ENCODE results near the gene CLASP2.

CLASP2 gene

GRCh38 chr3:33729993-33730392 lies 11.9 kb upstream of the CLASP2 start:
- no peak overlapping the region for H3K4me3 ChIP-seq (ENCODE audit: low read depth in 1 of 2, low read length in 2 of 2)
- H3K36me3 ChIP-seq (ENCODE audit: control insufficient read depth in 1 of 2, insufficient read depth in 2 of 2, low read length in 2 of 2), result no peaks in the 10 kb centered on the region
- no peak overlapping the region for H3K27ac ChIP-seq (ENCODE audit: low read depth, low read length)
- no peak overlapping the region for H3K9ac ChIP-seq (ENCODE audit: low read depth in 1 of 2, low read length in 2 of 2)
- H3K9me3 ChIP-seq (ENCODE audit: control insufficient read depth in 1 of 2, low read length in 2 of 2), result peaks cover 0 to 4% of the 10 kb centered on the region in 2 donors
- no peaks in the 10 kb centered on the region for H3K4me1 ChIP-seq (ENCODE audit: control insufficient read depth in 1 of 2, insufficient read depth in 2 of 2, low read length in 2 of 2)
- no peaks in the 10 kb centered on the region for H3K27me3 ChIP-seq (ENCODE audit: control insufficient read depth in 1 of 2, insufficient read depth in 2 of 2, low read length in 2 of 2)

DNA sequence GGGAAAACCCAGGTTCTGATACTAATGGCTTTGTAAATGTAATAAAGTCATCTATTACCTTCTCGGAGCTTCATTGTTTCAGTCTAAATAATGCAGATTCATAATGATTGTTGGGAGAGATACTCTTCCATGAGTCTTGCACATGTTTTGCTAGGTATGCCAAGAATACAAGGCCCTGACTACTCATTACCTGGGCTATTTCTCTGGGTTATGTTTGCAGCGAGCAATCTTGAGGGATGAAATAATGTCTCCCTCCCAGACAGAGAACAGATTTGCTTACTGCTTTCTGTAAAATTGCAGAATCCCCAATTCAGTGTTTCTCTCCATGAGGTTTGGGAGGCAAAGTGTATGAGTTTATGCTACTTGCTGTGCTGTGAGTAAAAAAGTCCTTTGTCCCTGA lies 6.2 kb upstream of the CLASP2 start:
- Histone ChIP-seq H3K4me1 (ENCODE audit: control insufficient read depth in 1 of 2, insufficient read depth in 2 of 2, low read length in 2 of 2) (no peaks in the 10 kb centered on the region), H3K9me3 (ENCODE audit: control insufficient read depth in 1 of 2, low read length in 2 of 2) (no peaks in the 10 kb centered on the region), H3K36me3 (ENCODE audit: control insufficient read depth in 1 of 2, insufficient read depth in 2 of 2, low read length in 2 of 2) (no peaks in the 10 kb centered on the region), H3K27me3 (ENCODE audit: control insufficient read depth in 1 of 2, insufficient read depth in 2 of 2, low read length in 2 of 2) (no peaks in the 10 kb centered on the region), H3K27ac (ENCODE audit: low read depth, low read length) (no peak overlapping the region), H3K4me3 (ENCODE audit: low read depth in 1 of 2, low read length in 2 of 2) (no peak overlapping the region), H3K9ac (ENCODE audit: low read depth in 1 of 2, low read length in 2 of 2) (no peak overlapping the region)

DNA sequence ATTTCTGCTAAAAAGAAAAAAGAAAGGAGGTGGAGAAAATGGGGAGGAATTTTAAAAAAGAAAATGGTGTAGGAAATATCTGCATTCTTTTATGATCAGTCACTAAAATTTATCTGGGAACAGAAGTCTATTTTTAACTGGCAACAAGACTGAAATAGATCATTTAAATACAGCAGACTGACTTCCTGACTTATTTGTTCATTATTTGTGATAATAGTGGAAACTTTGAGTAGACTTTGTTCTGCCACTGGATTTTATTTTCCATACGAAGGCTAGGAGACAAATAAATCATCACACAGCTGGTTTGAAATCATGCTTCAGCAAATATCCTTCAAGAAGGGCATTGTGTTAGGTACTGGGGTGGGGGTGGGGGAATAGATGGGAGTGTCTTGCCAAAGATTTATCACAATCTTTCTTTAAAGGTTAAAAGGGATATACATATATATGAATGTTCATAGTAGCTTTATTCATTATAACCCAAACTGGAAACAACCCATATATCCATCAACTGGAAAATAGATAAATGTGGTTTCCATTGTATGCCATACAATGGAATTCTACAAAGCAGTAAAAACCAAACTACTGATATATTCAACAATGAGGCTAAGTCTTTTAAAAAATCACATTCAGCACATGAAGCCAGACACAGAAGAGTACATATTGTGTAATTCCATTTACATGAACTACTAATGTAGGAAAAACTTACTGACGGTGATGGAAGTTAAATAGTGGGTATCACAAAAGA lies 4.7 kb upstream of the CLASP2 start:
- H3K4me3 ChIP-seq (ENCODE audit: low read depth in 1 of 2, low read length in 2 of 2), result no peak overlapping the region
- no peaks in the 10 kb centered on the region for H3K9me3 ChIP-seq (ENCODE audit: control insufficient read depth in 1 of 2, low read length in 2 of 2)
- H3K27ac ChIP-seq (ENCODE audit: low read depth, low read length), result no peak overlapping the region
- H3K27me3 ChIP-seq (ENCODE audit: control insufficient read depth in 1 of 2, insufficient read depth in 2 of 2, low read length in 2 of 2), result no peaks in the 10 kb centered on the region
- H3K9ac ChIP-seq (ENCODE audit: low read depth in 1 of 2, low read length in 2 of 2), result no peak overlapping the region
- no peaks in the 10 kb centered on the region for H3K36me3 ChIP-seq (ENCODE audit: control insufficient read depth in 1 of 2, insufficient read depth in 2 of 2, low read length in 2 of 2)
- H3K4me1 ChIP-seq (ENCODE audit: control insufficient read depth in 1 of 2, insufficient read depth in 2 of 2, low read length in 2 of 2), result peaks cover 0 to 4% of the 10 kb centered on the region in 2 donors

- peaks cover 0 to 4% of the 10 kb centered on the region in 2 donors for H3K4me1 ChIP-seq (ENCODE audit: control insufficient read depth in 1 of 2, insufficient read depth in 2 of 2, low read length in 2 of 2)
- H3K36me3 ChIP-seq (ENCODE audit: control insufficient read depth in 1 of 2, insufficient read depth in 2 of 2, low read length in 2 of 2), result no peaks in the 10 kb centered on the region
- no peak overlapping the region for H3K4me3 ChIP-seq (ENCODE audit: low read depth in 1 of 2, low read length in 2 of 2)
- no peaks in the 10 kb centered on the region for H3K27me3 ChIP-seq (ENCODE audit: control insufficient read depth in 1 of 2, insufficient read depth in 2 of 2, low read length in 2 of 2)
- no peak overlapping the region for H3K9ac ChIP-seq (ENCODE audit: low read depth in 1 of 2, low read length in 2 of 2)
- no peaks in the 10 kb centered on the region for H3K9me3 ChIP-seq (ENCODE audit: control insufficient read depth in 1 of 2, low read length in 2 of 2)
- H3K27ac ChIP-seq (ENCODE audit: low read depth, low read length), result no peak overlapping the region
Measured at GRCh38 chr3:33722191-33722590, 4.1 kb upstream of the CLASP2 start.

- Histone ChIP-seq H3K36me3 (ENCODE audit: control insufficient read depth in 1 of 2, insufficient read depth in 2 of 2, low read length in 2 of 2) (no peaks in the 10 kb centered on the region), H3K9ac (ENCODE audit: low read depth in 1 of 2, low read length in 2 of 2) (peak overlapping the region; percentile 64 to 76), H3K9me3 (ENCODE audit: control insufficient read depth in 1 of 2, low read length in 2 of 2) (no peaks in the 10 kb centered on the region), H3K4me3 (ENCODE audit: low read depth in 1 of 2, low read length in 2 of 2) (peak overlapping the region; percentile 74 to 90), H3K27me3 (ENCODE audit: control insufficient read depth in 1 of 2, insufficient read depth in 2 of 2, low read length in 2 of 2) (no peaks in the 10 kb centered on the region), H3K27ac (ENCODE audit: low read depth, low read length) (peak overlapping the region; percentile 94), H3K4me1 (ENCODE audit: control insufficient read depth in 1 of 2, insufficient read depth in 2 of 2, low read length in 2 of 2) (peaks cover 5 to 14% of the 10 kb centered on the region in 2 donors)
Measured at GRCh38 chr3:33718595-33718907, 497 bp upstream of the CLASP2 start.

GRCh38 chr3:33717616-33717865 lies 513 bp downstream of the CLASP2 start:
- Histone ChIP-seq H3K4me3 (ENCODE audit: low read depth in 1 of 2, low read length in 2 of 2) (peak overlapping the region; percentile 74 to 90), H3K4me1 (ENCODE audit: control insufficient read depth in 1 of 2, insufficient read depth in 2 of 2, low read length in 2 of 2) (peaks cover 5 to 14% of the 10 kb centered on the region in 2 donors), H3K9ac (ENCODE audit: low read depth in 1 of 2, low read length in 2 of 2) (peak overlapping the region; percentile 64 to 76), H3K36me3 (ENCODE audit: control insufficient read depth in 1 of 2, insufficient read depth in 2 of 2, low read length in 2 of 2) (no peaks in the 10 kb centered on the region), H3K9me3 (ENCODE audit: control insufficient read depth in 1 of 2, low read length in 2 of 2) (no peaks in the 10 kb centered on the region), H3K27ac (ENCODE audit: low read depth, low read length) (peak overlapping the region; percentile 94), H3K27me3 (ENCODE audit: control insufficient read depth in 1 of 2, insufficient read depth in 2 of 2, low read length in 2 of 2) (no peaks in the 10 kb centered on the region)

- Histone ChIP-seq H3K27ac (ENCODE audit: low read depth, low read length) (no peak overlapping the region), H3K4me3 (ENCODE audit: low read depth in 1 of 2, low read length in 2 of 2) (peak overlapping the region; percentile 74 to 90)
Measured at GRCh38 chr3:33716227-33716626, 1.8 kb downstream of the CLASP2 start.

GRCh38 chr3:33711100-33711499 lies 7.0 kb downstream of the CLASP2 start:
- Histone ChIP-seq H3K9me3 (ENCODE audit: control insufficient read depth in 1 of 2, low read length in 2 of 2) (no peaks in the 10 kb centered on the region), H3K9ac (ENCODE audit: low read depth in 1 of 2, low read length in 2 of 2) (no peak overlapping the region), H3K4me3 (ENCODE audit: low read depth in 1 of 2, low read length in 2 of 2) (no peak overlapping the region), H3K36me3 (ENCODE audit: control insufficient read depth in 1 of 2, insufficient read depth in 2 of 2, low read length in 2 of 2) (no peaks in the 10 kb centered on the region), H3K27me3 (ENCODE audit: control insufficient read depth in 1 of 2, insufficient read depth in 2 of 2, low read length in 2 of 2) (no peaks in the 10 kb centered on the region), H3K27ac (ENCODE audit: low read depth, low read length) (no peak overlapping the region), H3K4me1 (ENCODE audit: control insufficient read depth in 1 of 2, insufficient read depth in 2 of 2, low read length in 2 of 2) (peaks cover 2 to 4% of the 10 kb centered on the region in 2 donors)

More at GRCh38 chr3:33716227-33716626, 1.8 kb downstream of the CLASP2 start:
- Histone ChIP-seq H3K27me3 (ENCODE audit: control insufficient read depth in 1 of 2, insufficient read depth in 2 of 2, low read length in 2 of 2) (no peaks in the 10 kb centered on the region), H3K9me3 (ENCODE audit: control insufficient read depth in 1 of 2, low read length in 2 of 2) (no peaks in the 10 kb centered on the region), H3K9ac (ENCODE audit: low read depth in 1 of 2, low read length in 2 of 2) (peak overlapping the region; percentile 24 to 44), H3K4me1 (ENCODE audit: control insufficient read depth in 1 of 2, insufficient read depth in 2 of 2, low read length in 2 of 2) (peaks cover 5 to 14% of the 10 kb centered on the region in 2 donors), H3K36me3 (ENCODE audit: control insufficient read depth in 1 of 2, insufficient read depth in 2 of 2, low read length in 2 of 2) (no peaks in the 10 kb centered on the region)

DNA sequence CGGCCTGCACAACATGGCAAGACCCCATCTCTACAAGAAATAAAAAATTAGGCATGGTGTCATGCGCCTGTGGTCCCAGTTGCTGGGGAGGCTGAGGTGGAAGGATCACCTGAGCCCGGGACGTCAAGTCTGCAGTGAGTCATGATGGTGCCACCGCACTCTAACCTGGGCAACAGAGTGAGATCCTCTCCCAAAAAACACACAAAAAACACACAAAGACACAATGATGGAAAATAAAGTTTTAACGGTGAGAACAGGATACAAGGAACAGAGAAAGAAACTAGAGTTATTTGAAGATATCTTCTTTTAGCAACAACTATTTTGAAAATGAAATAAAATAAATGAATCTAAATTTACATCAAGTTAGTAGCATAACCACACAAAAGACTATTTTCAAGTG lies 12.0 kb downstream of the CLASP2 start:
- Histone ChIP-seq H3K27me3 (ENCODE audit: control insufficient read depth in 1 of 2, insufficient read depth in 2 of 2, low read length in 2 of 2) (no peaks in the 10 kb centered on the region), H3K27ac (ENCODE audit: low read depth, low read length) (no peak overlapping the region), H3K9me3 (ENCODE audit: control insufficient read depth in 1 of 2, low read length in 2 of 2) (peaks cover 5 to 10% of the 10 kb centered on the region in 2 donors), H3K36me3 (ENCODE audit: control insufficient read depth in 1 of 2, insufficient read depth in 2 of 2, low read length in 2 of 2) (no peaks in the 10 kb centered on the region), H3K4me1 (ENCODE audit: control insufficient read depth in 1 of 2, insufficient read depth in 2 of 2, low read length in 2 of 2) (no peaks in the 10 kb centered on the region), H3K9ac (ENCODE audit: low read depth in 1 of 2, low read length in 2 of 2) (no peak overlapping the region), H3K4me3 (ENCODE audit: low read depth in 1 of 2, low read length in 2 of 2) (no peak overlapping the region)

DNA sequence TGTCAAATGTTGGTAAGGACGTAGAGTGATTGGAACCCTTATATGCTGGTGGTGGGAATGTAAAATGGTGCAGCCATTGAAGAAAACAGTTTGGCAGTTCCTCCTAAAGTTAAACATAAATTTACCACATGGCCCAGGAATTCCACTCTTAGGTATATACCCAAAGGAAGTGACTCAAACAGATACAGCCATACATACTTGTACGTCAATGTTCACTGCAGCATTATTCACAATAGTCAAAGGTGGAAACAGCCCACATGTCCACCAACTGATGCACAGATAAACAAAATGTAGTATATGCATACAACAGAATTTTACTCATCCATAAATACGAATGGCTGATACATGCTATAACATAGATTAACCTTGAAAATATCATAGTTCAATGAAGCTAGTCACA lies 13.2 kb downstream of the CLASP2 start:
- peaks cover 5 to 10% of the 10 kb centered on the region in 2 donors for H3K9me3 ChIP-seq (ENCODE audit: control insufficient read depth in 1 of 2, low read length in 2 of 2)
- no peaks in the 10 kb centered on the region for H3K36me3 ChIP-seq (ENCODE audit: control insufficient read depth in 1 of 2, insufficient read depth in 2 of 2, low read length in 2 of 2)
- H3K27me3 ChIP-seq (ENCODE audit: control insufficient read depth in 1 of 2, insufficient read depth in 2 of 2, low read length in 2 of 2), result no peaks in the 10 kb centered on the region
- H3K4me1 ChIP-seq (ENCODE audit: control insufficient read depth in 1 of 2, insufficient read depth in 2 of 2, low read length in 2 of 2), result no peaks in the 10 kb centered on the region
- H3K27ac ChIP-seq (ENCODE audit: low read depth, low read length), result no peak overlapping the region
- H3K9ac ChIP-seq (ENCODE audit: low read depth in 1 of 2, low read length in 2 of 2), result no peak overlapping the region
- no peak overlapping the region for H3K4me3 ChIP-seq (ENCODE audit: low read depth in 1 of 2, low read length in 2 of 2)

DNA sequence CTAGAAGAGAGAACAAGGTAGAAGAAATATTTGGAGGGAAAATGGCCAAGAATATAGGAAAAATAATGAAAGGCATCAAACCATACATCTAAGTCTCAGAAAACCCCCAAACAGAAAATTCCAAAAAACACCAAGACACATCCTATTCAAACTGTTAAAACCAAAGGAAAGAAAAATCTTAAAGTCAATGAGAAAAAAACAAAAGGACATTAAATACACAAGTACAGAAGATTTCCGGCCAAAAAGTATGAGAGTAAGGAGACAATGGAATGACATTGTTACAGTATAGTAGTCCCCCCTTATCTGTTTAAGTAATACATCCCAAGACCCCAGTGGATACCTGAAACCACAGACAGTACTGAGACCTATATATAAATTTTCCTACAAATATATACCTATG lies 18.8 kb downstream of the CLASP2 start:
- H3K4me3 ChIP-seq (ENCODE audit: low read depth in 1 of 2, low read length in 2 of 2), result no peak overlapping the region
- H3K9ac ChIP-seq (ENCODE audit: low read depth in 1 of 2, low read length in 2 of 2), result no peak overlapping the region
- no peak overlapping the region for H3K27ac ChIP-seq (ENCODE audit: low read depth, low read length)
- no peaks in the 10 kb centered on the region for H3K27me3 ChIP-seq (ENCODE audit: control insufficient read depth in 1 of 2, insufficient read depth in 2 of 2, low read length in 2 of 2)
- H3K36me3 ChIP-seq (ENCODE audit: control insufficient read depth in 1 of 2, insufficient read depth in 2 of 2, low read length in 2 of 2), result peaks cover 0 to 2% of the 10 kb centered on the region in 2 donors
- no peaks in the 10 kb centered on the region for H3K4me1 ChIP-seq (ENCODE audit: control insufficient read depth in 1 of 2, insufficient read depth in 2 of 2, low read length in 2 of 2)
- H3K9me3 ChIP-seq (ENCODE audit: control insufficient read depth in 1 of 2, low read length in 2 of 2), result peaks cover 5 to 10% of the 10 kb centered on the region in 2 donors
